GM23248 (cell line): ENCODE results near the gene BAD.

ENCODE experiments used
- EZH2 ChIP-seq: fragments of 200-600 bp; sonication (generic); IDR thresholded peaks from 2 replicates; pipeline ENCODE4 v1.6.1; 2018; ENCODE audit warnings: antibody characterized with exemption, mild to moderate bottlenecking; ENCODE audit not compliant: insufficient read depth, poor library complexity, severe bottlenecking
- EZH2phosphoT487 ChIP-seq: fragments of 200-600 bp; sonication (generic); IDR thresholded peaks from 2 replicates; pipeline ENCODE4 v1.6.1; 2018; ENCODE audit warnings: antibody characterized with exemption, moderate library complexity, mild to moderate bottlenecking, low read depth; ENCODE audit not compliant: insufficient read depth

- TF ChIP-seq EZH2, result peak; percentile 87
- TF ChIP-seq EZH2phosphoT487, result no peak; the same call in 1 of the 2 replicates
Measured at GRCh38 chr11:64291752-64292459, 7.4 kb upstream of the BAD start.
